GM21619 (cell line): ENCODE data around the gene GPER1.
"Not testable (repeated sequence)": the region's sequence is repeated elsewhere in the genome, so short reads cannot be mapped to it uniquely, and the experiment has no call there.

Source experiments
- ATAC-seq: cut with Tn5 transposase; IDR thresholded peaks from one replicate; pipeline ENCODE4 v1.9.1; 2021; ENCODE audit not compliant: unreplicated experiment

Gene GPER1

DNA sequence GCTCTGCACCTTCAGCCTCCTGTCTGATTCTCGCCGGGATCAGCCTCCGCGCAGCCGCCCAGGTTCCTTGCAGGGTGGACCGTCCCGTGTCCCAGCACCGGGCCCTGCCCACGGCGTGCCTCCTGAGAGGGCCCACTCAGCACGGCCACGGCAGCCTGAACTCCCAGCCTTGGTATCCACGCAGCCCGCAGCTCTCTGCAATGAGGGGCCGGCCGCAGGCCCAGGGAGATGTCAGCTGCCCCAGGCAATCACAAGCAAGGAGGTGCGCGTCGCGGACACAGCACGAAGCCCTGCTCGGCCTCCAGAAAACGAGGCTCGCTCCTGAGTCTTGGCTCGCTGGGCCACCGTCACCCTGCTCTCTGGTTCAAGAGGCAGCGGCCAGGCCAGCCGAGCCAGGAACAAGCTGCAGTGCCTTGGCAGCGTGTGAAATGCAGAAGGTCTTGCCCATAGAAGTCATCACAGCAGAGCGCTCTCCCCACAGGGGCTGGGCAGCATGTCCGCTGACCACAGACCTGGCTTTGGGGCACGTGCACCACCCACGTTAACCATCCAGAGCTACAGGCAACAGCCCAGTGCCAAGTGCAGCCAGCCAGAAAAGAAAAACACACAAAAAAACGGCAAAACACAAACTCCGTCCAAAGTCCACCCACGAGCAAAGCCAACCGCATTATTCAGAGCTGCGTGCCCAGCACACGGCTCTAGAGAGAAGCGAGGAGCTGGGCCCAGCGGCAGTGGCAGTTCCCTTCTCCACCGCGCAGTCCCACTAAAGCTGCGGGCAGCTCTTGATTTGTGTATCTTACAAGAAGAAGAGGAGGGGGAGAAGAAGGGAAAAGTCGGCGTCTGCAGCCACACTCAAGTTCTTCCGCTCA, 13.9 kb downstream of the GPER1 start:
- no peak for ATAC-seq

- no peak for ATAC-seq
These were observed 15.3 kb downstream of the GPER1 start for GRCh38 chr7:1103009-1103788.

DNA sequence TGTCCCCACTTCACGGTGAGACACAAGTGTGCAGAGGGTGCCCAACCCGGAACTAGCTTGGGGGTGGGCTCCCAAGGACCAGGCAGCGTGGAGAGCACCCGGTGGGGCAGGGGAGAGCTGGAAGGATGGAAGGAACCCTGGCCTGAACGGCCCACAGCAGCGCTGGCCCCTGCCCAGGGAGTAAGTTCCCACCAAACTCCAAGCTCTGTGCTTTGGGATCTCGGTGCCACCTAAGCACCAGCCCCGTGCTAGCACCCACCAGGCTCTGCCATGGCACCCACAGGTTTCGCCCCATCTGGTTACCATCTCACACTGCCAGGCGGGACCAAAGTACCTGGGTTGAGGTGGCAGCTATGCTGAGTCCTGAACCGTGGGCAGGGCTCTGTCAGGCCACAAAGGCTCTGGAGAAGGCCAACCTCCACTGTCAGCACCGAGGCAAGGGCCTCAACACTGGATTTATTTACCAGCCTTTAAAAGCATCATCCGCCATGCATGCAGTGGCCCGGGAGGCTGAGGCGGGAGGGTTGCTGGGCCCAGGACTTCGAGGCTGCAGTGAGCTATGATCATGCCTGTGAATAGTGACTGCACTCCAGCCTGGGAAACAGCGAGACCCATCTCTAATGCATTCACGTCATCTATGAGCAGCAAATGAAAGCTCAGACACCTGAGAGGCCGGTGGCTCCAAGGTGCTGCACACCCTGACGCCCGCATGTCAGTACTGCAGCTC, 16.0 kb downstream of the GPER1 start:
- ATAC-seq, result no peak

DNA sequence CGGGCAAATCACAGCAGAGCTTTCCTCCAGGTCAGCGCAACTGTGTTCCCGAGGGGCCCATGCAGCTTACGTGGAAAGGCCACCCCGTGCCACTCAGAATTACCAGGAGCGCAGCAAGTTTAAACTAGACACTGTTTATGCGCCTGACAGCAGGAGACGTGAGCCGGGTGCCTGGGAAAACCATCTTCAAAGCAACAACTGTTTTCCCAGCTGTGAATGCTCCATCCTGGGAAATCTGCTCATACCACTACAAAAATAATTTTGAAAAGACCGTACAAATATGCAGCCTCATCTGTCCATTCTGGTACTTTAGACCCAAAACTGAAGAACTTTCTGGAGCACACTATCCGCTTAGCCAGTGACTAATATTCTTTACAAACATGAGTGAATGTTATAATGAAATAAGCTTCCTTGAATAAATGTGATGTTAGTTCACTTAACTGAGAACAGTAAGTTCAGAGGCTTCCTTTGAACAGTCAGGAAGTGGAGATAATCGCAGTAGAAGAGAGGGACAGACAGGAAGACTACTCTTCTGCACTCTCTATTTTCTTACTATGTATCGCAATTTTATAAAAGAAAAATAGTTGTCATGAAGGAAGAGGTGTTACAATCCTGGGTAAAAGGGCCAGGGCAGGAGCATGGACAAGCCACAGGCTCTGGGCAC, 16.7 kb downstream of the GPER1 start:
- no peak for ATAC-seq

- ATAC-seq, result peak; percentile 60
These were observed 17.3 kb downstream of the GPER1 start for GRCh38 chr7:1105189-1105588.

DNA sequence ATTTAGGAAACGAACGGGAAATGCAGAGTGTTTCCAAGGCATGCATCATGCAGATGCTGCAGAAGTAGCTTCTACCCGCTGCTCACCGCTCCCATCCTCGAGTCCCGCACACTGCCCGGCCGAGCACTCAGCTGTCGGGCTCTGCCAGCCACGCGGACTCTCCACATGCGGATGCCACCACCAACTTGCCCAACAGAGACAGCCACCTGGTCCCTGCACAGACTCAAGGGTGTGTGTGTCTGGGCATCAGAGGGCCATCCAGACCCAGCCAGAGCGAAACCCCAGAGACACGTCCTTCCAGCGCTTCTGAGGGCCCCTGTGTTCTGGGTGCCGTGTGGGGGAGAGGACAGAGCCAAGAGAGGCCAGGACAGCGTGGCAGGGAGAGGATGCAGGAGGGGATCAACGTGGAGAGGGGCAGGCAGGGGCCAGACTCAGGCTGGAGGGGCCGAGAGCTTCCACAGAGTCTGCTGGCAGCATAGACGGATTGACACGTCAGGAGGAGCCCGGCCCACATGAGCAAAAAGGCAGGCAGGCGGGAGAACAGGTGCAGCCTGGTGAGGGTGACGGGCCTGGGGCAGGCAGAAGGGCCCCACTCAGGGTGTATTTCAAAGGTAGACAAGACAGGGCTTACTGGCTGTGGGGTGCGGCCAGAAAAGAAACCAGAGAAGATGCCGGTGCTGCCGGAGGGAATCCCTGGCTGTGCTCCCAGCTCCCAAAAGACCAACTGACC, 18.3 kb downstream of the GPER1 start:
- no peak for ATAC-seq

- ATAC-seq, result no peak
These were observed 19.0 kb downstream of the GPER1 start for GRCh38 chr7:1106793-1107421.

DNA sequence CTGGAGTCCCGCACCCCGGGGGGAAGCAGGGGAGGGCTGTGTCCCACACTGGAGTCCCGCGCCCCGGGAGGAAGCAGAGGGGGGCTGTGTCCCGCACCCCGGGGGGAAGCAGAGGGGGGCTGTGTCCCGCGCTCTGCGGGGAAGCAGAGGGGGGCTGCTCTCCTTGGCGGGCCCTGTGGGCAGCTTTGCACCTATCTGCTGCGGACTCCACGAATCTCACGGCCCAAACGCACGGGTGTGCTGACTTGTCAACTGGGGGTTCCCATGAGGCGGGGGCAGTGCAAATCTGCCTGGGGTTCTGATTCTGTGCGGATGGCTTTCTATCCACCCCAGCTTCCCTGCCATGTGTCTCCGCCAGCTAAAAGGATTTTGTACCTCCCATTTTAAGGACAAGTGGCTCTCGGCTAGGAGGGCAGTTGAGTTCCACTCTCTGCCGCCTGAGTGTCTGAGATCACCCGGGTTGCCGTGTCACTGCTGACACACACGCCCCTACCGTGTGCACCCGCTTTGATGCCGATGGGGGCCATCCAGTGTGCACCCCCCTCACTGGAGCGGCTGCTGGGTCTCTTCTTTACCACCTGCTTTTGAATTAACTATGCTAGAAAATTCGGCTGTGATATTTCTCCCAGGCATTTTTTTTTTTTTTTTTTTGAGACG, 20.5 kb downstream of the GPER1 start:
- no peak for ATAC-seq

DNA sequence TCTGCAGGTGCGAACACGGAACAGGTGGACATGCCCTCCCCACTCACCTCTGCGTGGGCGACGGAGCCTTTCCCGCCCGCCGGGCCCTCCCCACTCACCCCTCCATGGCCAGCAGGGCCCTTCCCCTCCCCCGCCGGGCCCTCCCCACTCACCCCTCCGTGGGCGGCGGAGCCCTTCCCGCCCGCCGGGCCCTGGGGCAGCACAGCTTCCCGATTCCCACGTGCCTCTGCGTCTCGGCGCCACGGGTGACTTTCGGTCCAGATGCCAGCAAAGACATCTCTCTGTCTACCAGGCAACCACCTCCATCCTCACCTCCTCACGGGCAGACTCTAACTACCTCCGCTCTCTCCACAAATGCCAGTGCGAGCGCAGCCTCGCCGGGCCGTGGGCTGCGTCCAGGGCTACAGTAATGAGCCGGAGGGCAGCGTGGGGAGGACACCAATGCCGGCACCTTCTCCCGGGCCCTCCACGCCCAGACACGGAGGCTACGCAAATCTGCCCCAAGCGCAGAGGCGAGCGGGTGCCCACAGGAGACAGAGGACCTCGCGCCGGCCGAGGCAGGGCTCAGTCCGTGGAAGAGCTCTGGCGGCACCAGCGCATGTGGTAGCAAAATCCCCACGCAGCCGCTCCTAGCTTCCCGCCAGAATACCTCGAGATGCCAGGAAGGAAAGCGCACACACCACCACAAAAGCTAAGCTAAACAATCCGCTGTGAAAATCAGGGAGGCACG, 21.8 kb downstream of the GPER1 start:
- no peak for ATAC-seq

DNA sequence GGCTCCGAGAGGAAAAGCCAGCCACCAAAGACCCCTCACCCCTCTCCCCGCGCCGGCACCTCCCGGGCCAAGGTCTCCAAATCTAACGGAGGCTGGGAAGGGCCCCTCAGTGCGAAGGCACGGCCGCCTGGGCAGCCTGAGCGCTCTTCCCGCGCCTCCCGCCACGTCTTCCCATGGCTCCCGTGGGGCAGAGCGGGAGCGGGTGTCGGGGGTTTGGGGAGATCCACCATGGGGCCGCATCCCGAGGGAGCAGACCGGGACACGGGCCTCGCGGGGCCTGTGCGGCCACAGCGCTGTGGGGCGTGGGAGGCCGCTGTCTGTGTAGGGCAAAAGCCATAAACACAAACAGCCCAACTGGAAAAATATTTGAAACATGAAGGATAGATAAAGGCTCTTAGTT, 22.4 kb downstream of the GPER1 start:
- ATAC-seq, result no peak

GRCh38 chr7:1111156-1111555, 23.2 kb downstream of the GPER1 start:
- ATAC-seq, result no peak

DNA sequence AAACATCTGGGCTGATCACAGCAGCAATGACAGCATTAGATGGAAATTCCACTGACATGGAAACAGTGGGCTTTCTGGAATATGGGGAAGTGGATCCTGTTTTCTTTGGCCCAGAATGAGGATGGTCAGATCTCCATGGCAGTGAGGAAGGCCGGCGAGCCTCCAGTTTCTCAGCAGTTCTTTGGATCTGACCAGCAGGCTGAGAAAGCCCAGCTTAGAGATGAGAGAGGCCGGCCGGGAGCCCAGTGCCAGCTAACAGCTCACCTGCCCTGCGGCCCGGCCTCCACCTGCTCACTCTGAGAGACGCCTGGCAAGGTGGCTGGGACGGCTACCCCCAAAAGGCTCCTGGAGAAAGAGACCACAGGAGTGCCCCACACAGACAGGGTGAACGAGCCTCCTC, 24.2 kb downstream of the GPER1 start:
- ATAC-seq, result no peak

DNA sequence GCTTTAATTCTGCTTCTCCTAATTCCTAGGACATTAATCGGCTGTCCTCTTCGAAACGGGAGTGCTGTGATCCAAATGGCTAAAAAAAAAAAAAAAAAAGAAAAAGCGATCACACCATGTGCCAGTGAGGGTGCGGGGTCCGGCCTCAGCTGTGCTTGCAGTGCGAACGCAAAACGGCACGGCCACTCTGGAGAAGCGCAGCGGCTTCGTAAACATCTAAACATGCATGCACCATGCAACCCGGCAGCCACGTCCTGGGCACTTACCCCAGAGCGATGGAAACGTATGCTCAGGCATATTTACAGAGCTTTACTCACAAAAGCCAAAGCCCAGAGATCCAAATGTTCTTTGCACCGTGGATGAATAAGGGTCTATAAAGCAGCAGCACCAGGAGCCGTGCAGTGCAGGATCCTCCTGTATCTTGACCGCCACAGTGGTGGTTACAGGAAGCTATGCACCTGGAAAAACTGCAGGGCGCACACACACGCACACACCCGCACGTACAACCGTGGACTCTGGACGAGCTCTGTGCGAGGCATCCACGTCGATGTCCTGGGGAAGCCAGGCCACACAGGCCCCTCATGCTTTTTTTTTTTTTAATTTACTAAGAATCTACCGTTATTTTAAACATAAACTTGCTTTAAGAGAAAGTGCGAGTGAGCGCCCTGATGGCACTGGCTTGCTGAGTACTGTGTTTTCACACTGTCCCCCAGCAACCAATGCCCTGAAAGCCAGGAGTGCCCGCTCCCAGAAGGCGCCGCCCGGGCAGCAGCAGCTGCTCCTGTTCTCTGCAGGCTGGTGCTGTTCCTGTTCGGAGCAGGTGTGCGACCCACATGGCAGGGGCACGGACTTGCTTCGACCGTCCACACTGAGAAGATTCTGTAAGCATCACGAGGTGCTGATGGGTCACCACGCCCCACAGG, 25.0 kb downstream of the GPER1 start:
- no peak for ATAC-seq

DNA sequence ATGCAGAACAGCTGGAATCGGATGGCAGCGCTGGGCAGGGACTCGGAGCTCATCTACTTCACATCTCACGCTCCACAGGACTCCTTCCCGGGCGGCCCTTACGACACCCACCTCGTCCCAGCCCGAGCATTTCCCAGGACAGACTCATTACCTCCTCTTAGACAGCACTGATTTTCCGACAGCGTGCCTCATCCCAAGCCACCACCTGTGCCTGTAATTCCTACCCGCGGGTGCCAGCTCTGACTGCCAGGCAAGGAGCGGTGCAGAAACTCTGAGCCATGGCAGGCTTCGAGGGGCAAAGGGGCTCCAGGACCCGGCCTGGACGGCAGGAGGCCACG, 25.6 kb downstream of the GPER1 start:
- ATAC-seq, result no peak

DNA sequence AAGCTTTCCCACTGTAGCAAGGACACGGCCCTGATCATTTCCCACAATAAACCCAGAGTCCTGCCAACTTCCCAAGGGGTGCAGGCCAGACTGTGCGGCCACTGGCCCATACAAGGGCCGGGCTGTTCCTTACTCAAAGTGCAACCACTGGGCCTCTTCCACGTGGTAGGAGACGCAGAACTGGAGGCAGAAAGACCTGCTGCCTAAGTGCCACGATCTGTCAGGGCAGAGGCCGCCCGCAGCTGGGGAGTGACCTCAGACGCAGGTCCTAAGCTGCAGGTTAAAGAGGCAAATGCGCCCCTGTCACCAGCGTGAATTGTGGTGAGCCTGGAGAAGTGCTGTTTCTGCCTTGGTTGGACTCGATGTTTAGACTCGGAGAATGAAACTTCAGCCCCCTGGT, 26.2 kb downstream of the GPER1 start:
- no peak for ATAC-seq

DNA sequence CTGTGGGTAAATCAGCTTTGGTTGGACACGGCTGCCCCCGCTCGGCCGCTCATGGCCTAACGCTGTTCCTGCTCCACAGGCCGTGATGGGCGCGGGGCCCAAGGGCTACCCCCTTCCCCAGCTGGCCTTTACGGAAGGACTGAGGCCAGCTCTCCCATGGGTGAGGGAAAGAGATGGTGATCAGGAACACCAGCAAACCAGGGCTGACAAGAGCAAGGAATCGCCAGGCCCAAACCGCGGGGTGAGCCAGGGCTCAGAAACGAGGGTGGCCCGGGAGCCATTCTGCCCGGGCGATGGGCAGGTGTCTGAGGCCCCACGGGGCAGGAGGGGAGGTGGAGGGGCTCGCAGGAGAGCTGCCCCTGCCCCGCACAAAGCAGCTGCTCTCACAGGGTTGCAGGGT, 26.6 kb downstream of the GPER1 start:
- ATAC-seq, result no peak

GRCh38 chr7:1115171-1116045, 27.5 kb downstream of the GPER1 start:
- ATAC-seq, result not testable (repeated sequence)
